ENCODE measurements around the gene PSAPL1.
"Not testable (repeated sequence)": the region's sequence is repeated elsewhere in the genome, so short reads cannot be mapped to it uniquely, and the experiment has no call there.

PSAPL1 gene

GRCh38 chr4:7459471-7459870 lies 24.7 kb upstream of the PSAPL1 start:
- Histone ChIP-seq H3K27ac (ENCODE audit: low read depth, low read length) (no peak overlapping the region), H3K36me3 (ENCODE audit: insufficient read depth, low read length) (no peaks in the 10 kb centered on the region), H3K4me1 (ENCODE audit: insufficient read depth, low read length) (no peaks in the 10 kb centered on the region), H3K9ac (ENCODE audit: low read depth, low read length) (no peak overlapping the region), H3K9me3 (ENCODE audit: insufficient read depth, low read depth, low read length) (no peaks in the 10 kb centered on the region), H3K27me3 (ENCODE audit: insufficient read depth, low read length) (no peaks in the 10 kb centered on the region), H3K4me3 (ENCODE audit: low read length) (no peak overlapping the region)
- WGBS, result 95% methylated on average over 8 of the region's 8 CpGs

- no peak overlapping the region for H3K9ac ChIP-seq (ENCODE audit: low read depth, low read length)
- no peak overlapping the region for H3K27ac ChIP-seq (ENCODE audit: low read depth, low read length)
- H3K4me3 ChIP-seq (ENCODE audit: low read length), result no peak overlapping the region
- H3K36me3 ChIP-seq (ENCODE audit: insufficient read depth, low read length), result no peaks in the 10 kb centered on the region
- H3K4me1 ChIP-seq (ENCODE audit: insufficient read depth, low read length), result no peaks in the 10 kb centered on the region
- WGBS, result 95% methylated on average over 4 of the region's 4 CpGs
- no peaks in the 10 kb centered on the region for H3K27me3 ChIP-seq (ENCODE audit: insufficient read depth, low read length)
- no peaks in the 10 kb centered on the region for H3K9me3 ChIP-seq (ENCODE audit: insufficient read depth, low read depth, low read length)
Observed at GRCh38 chr4:7458477-7458876, 23.7 kb upstream of the PSAPL1 start.

DNA sequence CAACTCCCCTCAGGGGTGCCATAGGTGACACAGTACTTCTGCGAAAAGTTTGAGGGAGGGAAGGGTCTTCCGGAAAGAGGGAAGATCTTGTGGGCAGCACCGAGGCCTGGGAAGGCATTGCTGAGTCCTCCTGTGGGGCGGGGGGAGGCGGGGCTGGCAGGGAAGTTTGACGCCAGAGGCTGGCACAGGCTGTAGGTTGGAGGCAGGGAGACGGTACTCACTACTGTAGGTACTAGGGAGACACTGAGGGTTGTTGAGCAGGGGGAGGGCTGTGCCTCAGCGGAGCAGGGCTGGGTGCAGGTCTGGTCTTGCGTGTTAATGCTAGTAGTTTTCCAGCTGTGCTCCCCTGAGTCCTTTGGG lies 23.3 kb upstream of the PSAPL1 start:
- Histone ChIP-seq H3K9ac (ENCODE audit: low read depth, low read length) (no peak overlapping the region), H3K36me3 (ENCODE audit: insufficient read depth, low read length) (no peaks in the 10 kb centered on the region), H3K4me3 (ENCODE audit: low read length) (no peak overlapping the region), H3K4me1 (ENCODE audit: insufficient read depth, low read length) (no peaks in the 10 kb centered on the region), H3K9me3 (ENCODE audit: insufficient read depth, low read depth, low read length) (no peaks in the 10 kb centered on the region), H3K27me3 (ENCODE audit: insufficient read depth, low read length) (no peaks in the 10 kb centered on the region), H3K27ac (ENCODE audit: low read depth, low read length) (no peak overlapping the region)
- WGBS, result 88% methylated on average over 9 of the region's 9 CpGs

DNA sequence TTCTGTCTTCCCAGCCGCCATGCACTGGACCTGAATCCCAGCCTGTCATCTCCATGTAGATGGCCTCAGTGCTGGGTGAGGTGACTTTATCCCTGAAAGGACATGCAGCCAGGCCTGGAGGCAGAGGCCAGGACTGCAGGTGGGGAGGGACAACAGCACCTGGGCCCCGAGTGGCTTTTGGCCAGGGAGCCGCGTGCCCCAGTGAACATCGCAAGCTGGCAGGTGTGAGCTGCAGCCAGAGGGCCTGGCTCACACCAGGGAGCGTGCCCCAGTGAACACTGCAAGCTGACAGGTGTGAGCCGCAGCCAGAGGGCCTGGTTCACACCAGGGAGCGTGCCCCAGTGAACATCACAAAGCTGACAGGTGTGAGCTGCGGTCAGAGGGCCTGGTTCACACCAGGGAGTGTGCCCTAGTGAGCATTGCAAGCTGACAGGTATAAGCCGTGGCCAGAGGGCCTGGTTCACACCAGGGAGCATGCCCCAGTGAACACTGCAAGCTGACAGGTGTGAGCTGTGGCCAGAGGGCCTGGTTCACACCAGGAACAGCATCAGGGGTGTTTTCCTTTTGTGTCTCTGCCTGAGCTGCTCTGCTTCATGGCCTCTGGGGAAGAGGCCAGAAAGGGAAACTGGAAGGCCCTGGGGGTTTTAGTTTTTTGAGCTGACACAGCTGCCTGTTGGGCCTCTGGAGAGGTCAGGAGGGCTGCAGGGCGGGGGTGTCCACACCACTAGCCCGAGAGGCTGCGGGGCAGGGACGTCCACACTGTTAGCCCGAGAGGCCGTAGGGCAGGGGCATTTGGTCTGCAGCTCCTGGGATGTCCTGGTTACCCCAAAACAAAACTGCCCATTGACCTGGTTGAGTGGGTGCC lies 22.7 kb upstream of the PSAPL1 start:
- Histone ChIP-seq H3K4me3 (ENCODE audit: low read length) (no peak overlapping the region), H3K27ac (ENCODE audit: low read depth, low read length) (no peak overlapping the region), H3K4me1 (ENCODE audit: insufficient read depth, low read length) (no peaks in the 10 kb centered on the region), H3K27me3 (ENCODE audit: insufficient read depth, low read length) (no peaks in the 10 kb centered on the region), H3K9me3 (ENCODE audit: insufficient read depth, low read depth, low read length) (no peaks in the 10 kb centered on the region), H3K36me3 (ENCODE audit: insufficient read depth, low read length) (no peaks in the 10 kb centered on the region), H3K9ac (ENCODE audit: low read depth, low read length) (no peak overlapping the region)
- WGBS, result 89% methylated on average over 16 of the region's 16 CpGs

- WGBS, result 78% methylated on average over 9 of the region's 9 CpGs
- H3K27ac ChIP-seq (ENCODE audit: low read depth, low read length); H3K9ac ChIP-seq (ENCODE audit: low read depth, low read length): not testable (repeated sequence)
Observed at GRCh38 chr4:7452802-7453201, 18.1 kb upstream of the PSAPL1 start.

DNA sequence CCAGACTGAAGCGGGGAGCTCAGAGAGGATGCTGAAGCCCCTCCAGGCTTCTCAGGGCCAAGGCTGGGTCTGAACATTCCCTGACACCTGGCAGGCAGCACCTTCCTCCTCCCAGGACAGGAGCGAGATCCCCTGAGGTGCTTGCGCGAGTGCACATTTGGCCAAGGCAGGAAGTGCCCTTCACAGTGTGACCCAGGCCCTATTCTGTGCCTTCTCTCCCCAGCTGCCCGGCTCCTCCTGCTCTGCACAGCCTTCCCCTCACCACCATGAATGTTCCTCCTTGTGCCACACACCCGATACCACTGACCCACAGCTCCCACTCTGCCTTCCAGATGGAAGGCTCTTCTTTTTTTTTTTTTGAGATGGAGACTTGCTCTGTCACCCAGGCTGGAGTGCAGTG lies 17.1 kb upstream of the PSAPL1 start:
- Histone ChIP-seq H3K4me1 (ENCODE audit: insufficient read depth, low read length) (no peaks in the 10 kb centered on the region), H3K9me3 (ENCODE audit: insufficient read depth, low read depth, low read length) (no peaks in the 10 kb centered on the region), H3K27ac (ENCODE audit: low read depth, low read length) (no peak overlapping the region), H3K36me3 (ENCODE audit: insufficient read depth, low read length) (no peaks in the 10 kb centered on the region), H3K27me3 (ENCODE audit: insufficient read depth, low read length) (no peaks in the 10 kb centered on the region), H3K4me3 (ENCODE audit: low read length) (no peak overlapping the region), H3K9ac (ENCODE audit: low read depth, low read length) (no peak overlapping the region)
- 87% methylated on average over 6 of the region's 6 CpGs for WGBS

More at GRCh38 chr4:7452802-7453201, 18.1 kb upstream of the PSAPL1 start:
- not testable (repeated sequence) for H3K9me3 ChIP-seq (ENCODE audit: insufficient read depth, low read depth, low read length); H3K4me3 ChIP-seq (ENCODE audit: low read length); H3K36me3 ChIP-seq (ENCODE audit: insufficient read depth, low read length); H3K27me3 ChIP-seq (ENCODE audit: insufficient read depth, low read length); H3K4me1 ChIP-seq (ENCODE audit: insufficient read depth, low read length)

DNA sequence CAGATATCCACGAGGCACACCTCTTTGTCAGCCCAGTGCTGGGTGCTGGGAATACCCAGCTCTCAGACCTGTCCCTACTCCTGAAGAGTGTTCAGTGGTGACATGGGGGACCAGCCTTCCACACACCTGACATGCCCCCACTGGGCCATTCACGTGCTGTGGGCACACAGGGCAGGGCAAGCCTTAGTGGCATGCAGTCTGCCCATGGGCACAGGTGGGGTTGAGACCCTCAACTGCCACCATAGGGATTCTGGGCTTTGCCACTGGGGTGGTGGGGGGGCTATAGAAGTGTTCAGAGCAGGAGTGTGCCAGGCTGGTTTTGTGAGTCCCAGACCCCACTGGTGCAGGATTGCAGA lies 16.7 kb upstream of the PSAPL1 start:
- H3K9me3 ChIP-seq (ENCODE audit: insufficient read depth, low read depth, low read length), result no peaks in the 10 kb centered on the region
- no peaks in the 10 kb centered on the region for H3K36me3 ChIP-seq (ENCODE audit: insufficient read depth, low read length)
- H3K9ac ChIP-seq (ENCODE audit: low read depth, low read length), result no peak overlapping the region
- no peaks in the 10 kb centered on the region for H3K27me3 ChIP-seq (ENCODE audit: insufficient read depth, low read length)
- 79% methylated on average over 2 of the region's 2 CpGs for WGBS
- H3K4me1 ChIP-seq (ENCODE audit: insufficient read depth, low read length), result no peaks in the 10 kb centered on the region
- H3K27ac ChIP-seq (ENCODE audit: low read depth, low read length), result no peak overlapping the region
- no peak overlapping the region for H3K4me3 ChIP-seq (ENCODE audit: low read length)

DNA sequence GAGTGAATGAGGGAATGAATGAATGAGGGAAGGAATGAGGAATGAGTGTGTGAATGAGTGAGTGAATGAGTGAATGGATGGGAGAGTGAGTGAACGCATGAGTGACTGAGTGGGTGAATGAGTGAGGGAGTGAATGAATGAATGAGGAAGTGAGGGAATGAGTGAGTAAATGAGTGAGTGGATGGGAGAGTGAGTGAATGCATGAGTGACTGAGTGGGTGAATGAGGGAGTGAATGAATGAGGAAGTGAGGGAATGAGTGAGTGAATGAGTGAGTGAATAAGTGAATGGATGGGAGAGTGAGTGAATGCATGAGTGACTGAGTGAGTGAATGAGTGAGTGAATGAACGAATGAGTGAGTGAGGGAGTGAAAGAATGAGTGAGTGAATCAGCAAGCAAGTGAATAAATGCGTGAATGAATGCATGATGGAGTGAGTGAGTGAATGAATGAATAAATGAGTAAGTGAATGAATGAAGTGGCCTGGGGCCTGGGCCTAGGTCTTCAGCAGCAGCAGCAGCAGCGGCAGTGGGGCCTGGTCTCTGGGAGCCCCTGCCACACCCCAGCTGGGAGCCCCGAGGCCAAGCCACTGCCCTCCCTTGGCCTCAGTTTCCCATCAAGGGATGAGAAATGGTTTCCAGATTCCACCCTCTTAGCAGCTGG lies 16.2 kb upstream of the PSAPL1 start:
- H3K36me3 ChIP-seq (ENCODE audit: insufficient read depth, low read length), result no peaks in the 10 kb centered on the region
- no peak overlapping the region for H3K9ac ChIP-seq (ENCODE audit: low read depth, low read length)
- H3K4me1 ChIP-seq (ENCODE audit: insufficient read depth, low read length), result no peaks in the 10 kb centered on the region
- 83% methylated on average over 5 of the region's 5 CpGs for WGBS
- no peak overlapping the region for H3K4me3 ChIP-seq (ENCODE audit: low read length)
- no peaks in the 10 kb centered on the region for H3K27me3 ChIP-seq (ENCODE audit: insufficient read depth, low read length)
- H3K9me3 ChIP-seq (ENCODE audit: insufficient read depth, low read depth, low read length), result no peaks in the 10 kb centered on the region
- no peak overlapping the region for H3K27ac ChIP-seq (ENCODE audit: low read depth, low read length)

GRCh38 chr4:7448036-7448435 lies 13.3 kb upstream of the PSAPL1 start:
- H3K9me3 ChIP-seq (ENCODE audit: insufficient read depth, low read depth, low read length), result no peaks in the 10 kb centered on the region
- no peaks in the 10 kb centered on the region for H3K27me3 ChIP-seq (ENCODE audit: insufficient read depth, low read length)
- H3K27ac ChIP-seq (ENCODE audit: low read depth, low read length), result no peak overlapping the region
- WGBS, result 73% methylated on average over 16 of the region's 16 CpGs
- no peaks in the 10 kb centered on the region for H3K4me1 ChIP-seq (ENCODE audit: insufficient read depth, low read length)
- no peaks in the 10 kb centered on the region for H3K36me3 ChIP-seq (ENCODE audit: insufficient read depth, low read length)
- H3K9ac ChIP-seq (ENCODE audit: low read depth, low read length), result no peak overlapping the region
- no peak overlapping the region for H3K4me3 ChIP-seq (ENCODE audit: low read length)

DNA sequence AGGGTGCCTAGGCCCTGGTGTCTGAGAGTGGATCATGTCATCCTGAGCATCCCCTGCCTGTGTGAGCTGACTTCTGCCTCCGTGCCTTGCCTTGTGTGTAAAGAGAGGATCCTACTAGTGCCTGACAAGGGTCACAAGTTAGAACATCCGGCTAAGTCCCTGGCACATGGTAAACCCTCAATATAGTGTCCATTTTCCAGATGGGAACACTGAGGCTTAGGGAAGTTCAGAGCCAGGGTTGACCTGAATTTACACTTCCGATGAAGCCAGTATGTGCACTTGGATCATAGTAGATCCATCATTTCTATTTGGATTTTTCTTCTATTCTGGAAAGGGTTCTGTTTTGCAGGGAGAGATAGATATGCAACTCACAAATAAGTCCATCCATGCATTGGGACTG lies 12.5 kb upstream of the PSAPL1 start:
- Histone ChIP-seq H3K9ac (ENCODE audit: low read depth, low read length) (no peak overlapping the region), H3K36me3 (ENCODE audit: insufficient read depth, low read length) (no peaks in the 10 kb centered on the region), H3K4me3 (ENCODE audit: low read length) (no peak overlapping the region), H3K9me3 (ENCODE audit: insufficient read depth, low read depth, low read length) (no peaks in the 10 kb centered on the region), H3K27me3 (ENCODE audit: insufficient read depth, low read length) (no peaks in the 10 kb centered on the region), H3K27ac (ENCODE audit: low read depth, low read length) (no peak overlapping the region), H3K4me1 (ENCODE audit: insufficient read depth, low read length) (no peaks in the 10 kb centered on the region)
- 87% methylated on average over 3 of the region's 3 CpGs for WGBS

GRCh38 chr4:7444731-7445130 lies 10.0 kb upstream of the PSAPL1 start:
- H3K4me3 ChIP-seq (ENCODE audit: low read length), result no peak overlapping the region
- H3K9me3 ChIP-seq (ENCODE audit: insufficient read depth, low read depth, low read length), result no peaks in the 10 kb centered on the region
- 91% methylated on average over 12 of the region's 12 CpGs for WGBS
- H3K36me3 ChIP-seq (ENCODE audit: insufficient read depth, low read length), result no peaks in the 10 kb centered on the region
- H3K27me3 ChIP-seq (ENCODE audit: insufficient read depth, low read length), result no peaks in the 10 kb centered on the region
- H3K9ac ChIP-seq (ENCODE audit: low read depth, low read length), result no peak overlapping the region
- no peak overlapping the region for H3K27ac ChIP-seq (ENCODE audit: low read depth, low read length)
- H3K4me1 ChIP-seq (ENCODE audit: insufficient read depth, low read length), result no peaks in the 10 kb centered on the region

Data from HUES64 (cell line).